PC-3 (cell line): ENCODE data around the gene GMDS. TPM values are rescaled to one million over a fixed set of nuclear protein-coding genes. Genes with fewer than 3 reads are reported as not detected.

Source experiments
- ATAC-seq: fragments of 200-7000 bp; cut with Tn5 transposase; 2 replicates; pipeline ENCODE4 v1.9.1; 2020; ENCODE audit warnings: mild to moderate bottlenecking, moderate library complexity
- BruUV-seq: library from RNA; stranded (reverse); fragments of 400-500 nt; replicated peaks from 2 replicates; lab custom pipeline; 2021; lab: Mats Ljungman, UMichigan
- CTCF ChIA-PET: fragments of 300-600 bp; sonication (Branson Sonifier 250); formaldehyde crosslinking; loops from one replicate; lab custom pipeline; 2022; ENCODE audit warnings: antibody characterized with exemption; lab: Charles Lee
- POLR2A ChIA-PET: fragments of 300-600 bp; sonication (Branson Sonifier 250); formaldehyde crosslinking; loops from one replicate; lab custom pipeline; 2022; ENCODE audit warnings: antibody characterized with exemption; ENCODE audit not compliant: unreplicated experiment; lab: Charles Lee
- DNase-seq: peaks from one replicate; pipeline ENCODE4 v3.0.0-alpha.2; 2015
- H2AFZ ChIP-seq: fragments of 300-600 bp; sonication (generic); 2 replicates; pipeline ENCODE4 v1.6.0; 2016; ENCODE audit warnings: antibody characterized with exemption, low read length
- H3F3A ChIP-seq: fragments of 300-600 bp; sonication (generic); one replicate; pipeline ENCODE4 v1.6.0; 2017; ENCODE audit warnings: antibody characterized with exemption, low read length, control low read depth, mild to moderate bottlenecking; ENCODE audit not compliant: unreplicated experiment
- H3K27ac ChIP-seq: fragments of 300-600 bp; sonication (generic); 2 replicates; pipeline ENCODE4 v1.5.1; 2016; ENCODE audit warnings: mild to moderate bottlenecking, low read length
- H3K27me3 ChIP-seq: fragments of 300-600 bp; sonication (generic); 2 replicates; pipeline ENCODE4 v1.6.1; 2016; ENCODE audit warnings: low read length, mixed read lengths
- H3K36me3 ChIP-seq: fragments of 300-600 bp; sonication (generic); 2 replicates; pipeline ENCODE4 v1.6.1; 2016; ENCODE audit warnings: low read depth, mixed run types, low read length, mixed read lengths
- H3K4me1 ChIP-seq: fragments of 300-600 bp; sonication (generic); 2 replicates; pipeline ENCODE4 v1.5.1; 2016; ENCODE audit warnings: low read length; ENCODE audit not compliant: insufficient read depth
- H3K4me2 ChIP-seq: fragments of 300-600 bp; sonication (generic); 2 replicates; pipeline ENCODE4 v1.6.0; 2016; ENCODE audit warnings: low read length
- H3K4me3 ChIP-seq: fragments of 300-600 bp; sonication (generic); 2 replicates; pipeline ENCODE4 v1.5.1; 2016; ENCODE audit warnings: mild to moderate bottlenecking, low read length, mixed read lengths
- H3K79me2 ChIP-seq: fragments of 300-600 bp; sonication (generic); 2 replicates; pipeline ENCODE4 v1.6.1; 2017; ENCODE audit warnings: low read length, mixed read lengths
- H3K9ac ChIP-seq: fragments of 300-600 bp; sonication (generic); 2 replicates; pipeline ENCODE4 v1.6.0; 2016; ENCODE audit warnings: mild to moderate bottlenecking, low read length
- H3K9me2 ChIP-seq: fragments of 300-600 bp; sonication (generic); replicated peaks from 2 replicates; pipeline ENCODE4 v1.6.1; 2016; ENCODE audit warnings: mixed run types, low read length, mixed read lengths
- H3K9me3 ChIP-seq: fragments of 300-600 bp; sonication (generic); 2 replicates; pipeline ENCODE4 v1.6.1; 2016; ENCODE audit warnings: low read length, mixed read lengths
- H4K20me1 ChIP-seq: fragments of 300-600 bp; sonication (generic); 2 replicates; pipeline ENCODE4 v1.6.1; 2016; ENCODE audit warnings: low read length, mixed read lengths
- EZH2 ChIP-seq: fragments of 300-600 bp; sonication (generic); IDR thresholded peaks from one replicate; pipeline ENCODE4 v1.6.1; 2017; ENCODE audit warnings: antibody characterized with exemption, mild to moderate bottlenecking, low read length; ENCODE audit not compliant: unreplicated experiment
- EZH2phosphoT487 ChIP-seq: fragments of 300-600 bp; sonication (generic); IDR thresholded peaks from 2 replicates; pipeline ENCODE4 v1.6.1; 2018; ENCODE audit warnings: mild to moderate bottlenecking, antibody characterized with exemption, low read length, borderline replicate concordance
- intact Hi-C: fragments of 100-400 bp; cut with micrococcal nuclease; formaldehyde crosslinking; loops from 2 replicates; pipeline ENCODE4 v1.9.0; 2023
- total RNA-seq: library from RNA; depleted of rRNA; stranded (reverse); fragments of >200 nt; gene quantifications from 2 replicates; pipeline ENCODE4 v1.2.3, GENCODE V29; 2014
- TF ChIP-seq, protein P1 (sequence below): fragments of 300-600 bp; sonication (generic); conservative IDR thresholded peaks from 2 replicates; pipeline ENCODE4 v1.5.1; 2017; ENCODE audit warnings: antibody characterized with exemption, low read depth, mild to moderate bottlenecking, low read length

GMDS gene
- total RNA-seq, 1 experiment from 2014 or later: 18.3 TPM

DNA sequence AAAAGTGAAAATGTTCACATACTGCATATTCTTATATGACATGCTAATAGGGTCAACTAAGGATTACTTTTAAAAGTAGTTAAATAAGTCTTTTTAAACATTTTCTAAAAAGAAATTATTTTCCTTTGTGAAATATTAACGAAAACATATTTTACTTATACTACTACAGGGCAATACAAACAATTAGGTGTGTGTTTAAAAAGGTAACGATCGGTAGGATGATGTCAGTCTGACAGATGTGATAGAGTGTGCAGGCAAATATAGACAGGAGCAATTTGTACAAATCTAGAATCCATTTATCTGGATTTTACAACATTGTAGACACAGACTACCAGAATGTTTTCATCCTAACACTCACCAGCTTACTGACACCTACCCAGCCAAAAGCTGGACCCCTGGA lies 378.2 kb downstream of the GMDS start:
- H3K36me3 ChIP-seq: no peaks in the 10 kb centered on the region
- intact Hi-C loops: no loop called here
- ATAC-seq: no peak

DNA sequence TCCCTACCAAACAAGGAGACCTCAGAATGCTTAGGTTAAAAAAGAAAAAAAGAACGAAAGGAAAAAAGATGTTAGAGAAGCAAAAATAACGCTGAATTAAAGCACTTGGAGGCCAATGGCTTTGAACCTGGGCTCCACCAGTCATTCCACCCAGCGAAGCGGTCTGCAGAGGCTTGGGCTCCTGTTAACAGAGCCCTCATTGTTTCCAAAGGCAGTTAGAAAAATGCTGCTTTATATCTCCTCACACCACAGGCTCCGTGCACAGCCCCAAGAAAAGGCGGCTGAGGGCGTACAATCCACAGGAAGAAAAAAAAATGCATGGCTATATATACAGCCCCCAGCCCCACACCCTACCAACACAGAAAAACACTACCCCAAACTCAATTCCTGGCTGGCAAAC lies 379.8 kb downstream of the GMDS start:
- no TSS peak for BruUV-seq
- Histone ChIP-seq H3K27me3 (no peaks in the 10 kb centered on the region), H3K9me3 (no peaks in the 10 kb centered on the region), H3K36me3 (no peaks in the 10 kb centered on the region), H3K9me2 (no peaks in the 10 kb centered on the region), H3K27ac (no peak overlapping the region), H4K20me1 (no peaks in the 10 kb centered on the region), H3K9ac (no peak overlapping the region), H2AFZ (no peak overlapping the region), H3K4me2 (no peak overlapping the region), H3K4me3 (no peak overlapping the region), H3F3A (no peaks in the 10 kb centered on the region), H3K4me1 (0 out of 2 replicates have a peak, but pooled peaks cover 4% of the 10 kb centered on the region), H3K79me2 (no peaks in the 10 kb centered on the region)
- ChIA-PET POLR2A (no interaction called here), CTCF (no interaction called here)
- no peak for ATAC-seq
- TF ChIP-seq, protein P1, sequence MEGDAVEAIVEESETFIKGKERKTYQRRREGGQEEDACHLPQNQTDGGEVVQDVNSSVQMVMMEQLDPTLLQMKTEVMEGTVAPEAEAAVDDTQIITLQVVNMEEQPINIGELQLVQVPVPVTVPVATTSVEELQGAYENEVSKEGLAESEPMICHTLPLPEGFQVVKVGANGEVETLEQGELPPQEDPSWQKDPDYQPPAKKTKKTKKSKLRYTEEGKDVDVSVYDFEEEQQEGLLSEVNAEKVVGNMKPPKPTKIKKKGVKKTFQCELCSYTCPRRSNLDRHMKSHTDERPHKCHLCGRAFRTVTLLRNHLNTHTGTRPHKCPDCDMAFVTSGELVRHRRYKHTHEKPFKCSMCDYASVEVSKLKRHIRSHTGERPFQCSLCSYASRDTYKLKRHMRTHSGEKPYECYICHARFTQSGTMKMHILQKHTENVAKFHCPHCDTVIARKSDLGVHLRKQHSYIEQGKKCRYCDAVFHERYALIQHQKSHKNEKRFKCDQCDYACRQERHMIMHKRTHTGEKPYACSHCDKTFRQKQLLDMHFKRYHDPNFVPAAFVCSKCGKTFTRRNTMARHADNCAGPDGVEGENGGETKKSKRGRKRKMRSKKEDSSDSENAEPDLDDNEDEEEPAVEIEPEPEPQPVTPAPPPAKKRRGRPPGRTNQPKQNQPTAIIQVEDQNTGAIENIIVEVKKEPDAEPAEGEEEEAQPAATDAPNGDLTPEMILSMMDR: no peak
- no peak for TF ChIP-seq EZH2phosphoT487
- TF ChIP-seq EZH2: no peak
- DNase-seq: no peak
- intact Hi-C loops: no loop called here

More for the DNA sequence above, 378.2 kb downstream of the GMDS start:
- TF ChIP-seq EZH2phosphoT487: no peak
- TF ChIP-seq, protein P1: no peak
- no peak for TF ChIP-seq EZH2
- POLR2A ChIA-PET: no interaction called here
- BruUV-seq: no TSS peak
- H4K20me1 ChIP-seq: no peaks in the 10 kb centered on the region
- CTCF ChIA-PET: no interaction called here
- H3K27ac ChIP-seq: no peak overlapping the region
- no peaks in the 10 kb centered on the region for H3F3A ChIP-seq
- no peaks in the 10 kb centered on the region for H3K79me2 ChIP-seq
- no peak overlapping the region for H3K9ac ChIP-seq
- H3K4me1 ChIP-seq: 0 out of 2 replicates have a peak, but pooled peaks cover 4% of the 10 kb centered on the region
- no peak for DNase-seq
- no peaks in the 10 kb centered on the region for H3K9me3 ChIP-seq
- no peaks in the 10 kb centered on the region for H3K27me3 ChIP-seq
- no peak overlapping the region for H2AFZ ChIP-seq
- H3K4me3 ChIP-seq: no peak overlapping the region
- H3K9me2 ChIP-seq: no peaks in the 10 kb centered on the region
- no peak overlapping the region for H3K4me2 ChIP-seq

- Histone ChIP-seq H2AFZ (no peak overlapping the region), H3K9me3 (no peaks in the 10 kb centered on the region), H3K9me2 (no peaks in the 10 kb centered on the region), H3K36me3 (no peaks in the 10 kb centered on the region), H3K27ac (no peak overlapping the region), H3K79me2 (no peaks in the 10 kb centered on the region), H3F3A (no peaks in the 10 kb centered on the region), H4K20me1 (no peaks in the 10 kb centered on the region), H3K9ac (no peak overlapping the region), H3K27me3 (no peaks in the 10 kb centered on the region), H3K4me2 (no peak overlapping the region), H3K4me3 (no peak overlapping the region), H3K4me1 (0 out of 2 replicates have a peak, but pooled peaks cover 4% of the 10 kb centered on the region)
- ChIA-PET POLR2A (no interaction called here), CTCF (no interaction called here)
- no TSS peak for BruUV-seq
- TF ChIP-seq, protein P1: no peak
- TF ChIP-seq EZH2phosphoT487 (no peak), EZH2 (no peak)
- DNase-seq (no peak), ATAC-seq (no peak)
- intact Hi-C loops: no loop called here
Observed at GRCh38 chr6:1864496-1864895, 380.9 kb downstream of the GMDS start.
